GM21528 (cell line): ENCODE results near the gene UQCC2.

Experiments
- ATAC-seq: cut with Tn5 transposase; IDR thresholded peaks from one replicate; pipeline ENCODE4 v1.9.1; 2021; ENCODE audit warnings: mild to moderate bottlenecking, moderate library complexity; ENCODE audit not compliant: unreplicated experiment, low FRiP score

UQCC2 gene

GRCh38 chr6:33711140-33712129, at the start of gene UQCC2:
UQCC2 (minus strand) TSS chr6:33711700; CDS start chr6:33711686, 14 bp downstream.
- ATAC-seq = peak; percentile 77

- no peak for ATAC-seq
Measured at GRCh38 chr6:33759887-33760629, 48.6 kb upstream of the UQCC2 start.

DNA sequence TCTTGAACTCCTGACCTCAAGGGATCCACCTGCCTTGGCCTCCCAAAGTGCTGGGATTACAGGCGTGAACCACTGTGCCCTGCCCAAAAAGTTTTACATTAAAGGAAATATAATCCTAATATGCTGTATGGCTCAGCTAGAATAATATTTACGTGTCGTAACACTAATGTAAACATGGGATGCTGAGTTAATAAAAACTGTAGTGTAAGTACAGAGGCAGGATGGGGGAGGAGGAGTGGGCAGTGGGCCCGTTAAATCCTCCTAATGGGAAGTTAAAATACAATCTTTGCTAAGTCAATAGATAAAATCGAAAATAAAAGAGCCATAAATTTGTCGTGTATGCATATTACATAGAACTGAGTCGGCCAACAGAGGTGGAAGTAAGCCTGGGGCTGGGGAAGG, 47.3 kb upstream of the UQCC2 start:
- no peak for ATAC-seq

DNA sequence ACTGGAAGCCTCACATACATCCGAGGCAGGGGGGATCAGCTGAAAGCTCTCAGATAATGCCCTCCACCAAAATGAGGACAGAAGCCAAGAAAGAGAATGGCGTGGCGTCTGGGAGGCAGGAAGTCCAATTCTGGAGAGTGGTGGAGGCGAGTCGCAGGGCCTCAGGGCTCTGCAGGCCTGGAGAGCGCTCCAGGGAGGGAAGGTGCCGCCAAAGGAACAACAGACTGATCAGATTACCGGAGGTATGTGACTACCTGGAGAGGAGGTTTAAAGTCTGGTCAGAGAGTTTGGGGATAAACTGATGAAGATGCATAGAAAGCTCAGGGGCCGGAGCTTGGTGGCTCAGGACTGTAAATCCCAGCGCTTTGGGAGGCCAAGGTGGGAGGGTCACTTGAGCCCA, 46.4 kb upstream of the UQCC2 start:
- no peak for ATAC-seq

DNA sequence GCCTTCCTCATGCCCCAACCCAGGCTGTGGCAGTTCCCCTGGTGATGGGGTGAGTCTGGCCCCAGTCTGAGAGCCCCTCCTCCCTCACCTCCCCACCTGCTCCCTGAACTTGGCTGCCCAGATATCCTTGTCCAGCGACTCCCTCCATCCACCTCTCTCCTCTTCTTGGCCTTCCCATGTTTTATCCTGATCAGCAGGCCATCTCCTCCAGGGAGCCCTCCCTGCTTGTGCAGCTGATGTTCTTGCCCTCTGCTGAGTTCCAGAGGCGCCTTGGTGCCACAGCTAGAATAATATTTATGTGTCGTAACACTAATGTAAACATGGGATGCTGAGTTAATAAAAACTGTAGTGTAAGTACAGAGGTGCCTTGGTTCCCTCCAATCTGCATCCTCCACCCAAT, 45.6 kb upstream of the UQCC2 start:
- no peak for ATAC-seq

DNA sequence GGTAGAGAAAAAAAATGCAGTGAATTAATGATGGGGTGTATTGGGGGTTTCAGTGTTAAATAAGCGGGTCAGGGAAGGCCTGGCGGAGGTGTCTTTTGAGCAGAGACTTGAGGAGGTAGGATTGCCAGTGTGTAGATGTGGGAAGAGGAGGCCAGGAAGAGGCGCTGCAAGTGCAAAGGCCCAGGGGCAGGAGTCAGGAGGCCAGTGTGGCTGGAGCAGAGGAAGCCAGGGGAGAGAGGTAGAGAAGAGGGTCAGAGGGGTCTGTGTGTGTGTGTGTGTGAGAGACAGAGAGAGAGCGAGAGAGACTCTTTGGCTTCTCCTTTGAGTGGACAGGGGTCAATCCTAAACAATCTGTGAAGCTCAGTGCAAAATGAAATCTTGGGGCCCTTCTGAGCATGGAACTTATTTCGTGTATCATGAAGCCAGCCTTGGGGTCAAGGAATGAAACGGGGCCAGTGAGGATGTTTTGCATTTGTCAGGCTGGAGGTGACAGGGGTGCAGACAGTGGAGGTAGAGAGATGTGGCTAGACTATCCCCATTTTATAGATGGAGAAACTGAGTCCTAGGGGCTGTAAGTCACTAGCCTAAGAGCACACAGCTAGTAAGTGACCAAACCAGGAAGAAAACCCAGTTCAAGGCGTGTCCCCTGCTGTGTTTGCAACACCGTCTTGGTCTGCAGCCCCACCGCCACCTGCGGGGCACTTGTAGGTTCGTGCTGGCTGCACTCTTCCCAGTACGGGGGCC, 44.9 kb upstream of the UQCC2 start:
- no peak for ATAC-seq

GRCh38 chr6:33755070-33755869, 43.8 kb upstream of the UQCC2 start:
- no peak for ATAC-seq

- ATAC-seq = no peak
Measured at GRCh38 chr6:33754222-33754621, 42.7 kb upstream of the UQCC2 start.

DNA sequence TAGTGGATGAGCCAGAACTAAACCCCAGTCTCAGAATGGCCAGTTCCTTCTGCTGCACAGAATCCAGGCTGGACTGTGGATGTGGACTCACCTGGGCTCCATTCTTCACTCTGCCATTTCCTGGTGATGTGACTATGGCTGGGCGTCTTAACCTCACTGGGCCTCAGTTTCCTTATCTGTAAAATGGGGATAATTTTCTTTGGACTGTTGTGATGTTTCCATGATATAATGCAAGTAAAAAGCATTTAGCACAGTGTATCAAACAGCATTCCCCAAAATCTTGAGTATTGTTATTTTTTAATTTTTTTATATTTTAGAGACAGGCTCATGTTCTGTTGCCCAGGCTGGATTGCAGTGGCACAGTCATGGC, 41.1 kb upstream of the UQCC2 start:
- ATAC-seq = no peak

DNA sequence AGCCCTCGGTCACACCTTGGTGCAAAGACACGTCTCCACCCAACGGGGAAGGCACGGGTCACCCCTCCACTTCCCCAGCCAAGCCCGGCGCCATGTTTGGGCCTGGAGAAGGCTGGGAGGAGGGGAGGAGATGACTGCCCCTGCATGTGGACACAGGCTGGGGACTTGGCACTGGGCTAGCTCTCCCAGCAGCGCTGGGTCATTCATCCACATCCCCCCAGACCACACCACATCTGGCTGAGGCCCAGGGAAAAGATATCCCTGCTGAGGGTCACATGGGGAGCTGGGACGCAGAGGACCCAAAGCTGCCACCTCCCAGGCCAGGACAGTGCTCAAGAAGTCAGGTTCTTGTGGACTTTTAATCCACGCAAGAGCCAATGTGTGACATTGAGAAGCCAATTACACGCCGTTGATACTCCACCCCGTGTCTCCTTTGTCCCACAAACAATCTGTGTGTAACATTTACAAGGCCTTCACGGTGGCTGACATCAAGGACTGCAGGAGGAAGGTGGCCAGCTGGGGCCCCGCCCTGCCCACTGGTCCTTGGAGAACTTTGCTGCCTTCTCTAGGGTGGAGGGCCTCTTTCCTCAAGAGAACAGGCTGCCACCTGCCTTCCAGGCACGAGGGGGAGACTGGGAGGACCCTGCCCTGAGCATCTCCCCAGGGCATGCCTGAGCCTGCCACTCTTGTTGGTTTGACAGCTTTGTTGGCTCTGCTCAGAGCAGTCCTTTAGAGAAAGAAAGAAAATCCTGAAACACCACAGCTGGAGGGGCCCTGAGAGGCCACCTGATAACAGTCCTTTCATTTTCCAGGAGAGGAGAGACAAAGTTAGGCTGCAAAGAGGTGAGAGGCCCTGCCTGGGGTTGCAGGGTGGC, 40.5 kb upstream of the UQCC2 start:
- ATAC-seq = no peak

- no peak for ATAC-seq
Measured at GRCh38 chr6:33750244-33750991, 38.9 kb upstream of the UQCC2 start.

DNA sequence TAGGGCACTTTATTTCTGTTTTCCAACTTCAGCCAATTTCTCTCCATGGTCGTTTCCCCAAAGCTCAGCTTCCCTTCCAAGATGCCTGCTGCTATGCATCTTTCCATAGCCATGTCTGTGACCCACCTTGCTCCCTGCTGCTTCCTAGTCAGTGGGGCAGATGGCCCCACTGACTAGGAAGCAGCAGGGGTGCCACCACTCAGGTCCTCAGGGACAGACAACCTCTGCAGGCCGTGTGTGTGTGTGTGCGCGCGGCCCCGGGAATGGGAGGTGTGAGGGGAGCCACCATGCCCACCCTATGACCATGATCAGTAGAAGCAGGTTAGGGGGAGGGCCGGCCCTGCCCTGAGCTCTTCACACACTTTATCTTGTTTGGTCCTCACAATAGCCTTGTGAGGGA, 37.9 kb upstream of the UQCC2 start:
- no peak for ATAC-seq

DNA sequence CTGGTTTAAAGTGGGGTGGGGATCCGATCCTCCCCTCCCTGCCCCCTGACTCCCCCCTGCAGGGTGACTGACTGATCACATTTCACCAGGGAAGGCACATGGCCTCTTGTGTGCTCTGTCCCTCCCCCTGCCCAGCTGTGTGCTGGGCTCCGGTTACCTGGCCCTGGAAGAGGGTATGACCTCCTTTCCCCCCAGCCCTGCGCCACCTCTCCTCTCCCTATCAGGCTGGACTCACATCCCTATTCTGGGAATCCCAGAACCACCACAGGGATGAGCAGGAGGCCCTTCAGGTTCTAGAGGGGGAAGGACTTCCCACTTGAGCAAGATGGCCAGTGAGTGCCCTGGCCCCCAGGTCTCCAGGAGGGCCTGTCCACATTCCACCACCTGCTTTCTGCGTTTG, 37.3 kb upstream of the UQCC2 start:
- ATAC-seq = no peak

GRCh38 chr6:33747823-33748222, 36.3 kb upstream of the UQCC2 start:
- no peak for ATAC-seq

- no peak for ATAC-seq
Measured at GRCh38 chr6:33746651-33747100, 35.2 kb upstream of the UQCC2 start, which contains the start of gene IP6K3. IP6K3 (minus strand) TSS chr6:33746905; CDS start chr6:33735476, 11,429 bp downstream.

GRCh38 chr6:33746036-33746600, 34.6 kb upstream of the UQCC2 start:
- no peak for ATAC-seq

- no peak for ATAC-seq
Measured at GRCh38 chr6:33745548-33745947, 34.0 kb upstream of the UQCC2 start.
